Stimulated activated CD4-positive, alpha-beta T cell treated with anti-CD3 and anti-CD28 coated beads, Interleukin-12 subunit alpha, Interleukin-12 subunit beta, amount 100 ng/mL, for 24 hours (primary cell): ENCODE results near the gene CPB2.

Experiments
- DNase-seq, 2 experiments: peaks; one replicate each; pipeline ENCODE4 v3.0.0-alpha.2; 2020; ENCODE audit warnings: low read depth in 2 of 2

The CPB2 gene

GRCh38 chr13:46097663-46098062, 7.2 kb downstream of the CPB2 start:
- no peak for DNase-seq

GRCh38 chr13:46097015-46097414, 7.8 kb downstream of the CPB2 start:
- DNase-seq: no peak

- DNase-seq: no peak
Observed at GRCh38 chr13:46094478-46094877, 10.4 kb downstream of the CPB2 start.

GRCh38 chr13:46088821-46089562, 15.8 kb downstream of the CPB2 start:
- DNase-seq: no peak

GRCh38 chr13:46087481-46087880, 17.4 kb downstream of the CPB2 start:
- no peak for DNase-seq

- no peak for DNase-seq
Observed at GRCh38 chr13:46086985-46087384, 17.8 kb downstream of the CPB2 start.

- DNase-seq: no peak
Observed at GRCh38 chr13:46086421-46086922, 18.4 kb downstream of the CPB2 start.

GRCh38 chr13:46085737-46086136, 19.1 kb downstream of the CPB2 start:
- no peak for DNase-seq

- DNase-seq: no peak
Observed at GRCh38 chr13:46082324-46082723, 22.5 kb downstream of the CPB2 start.

GRCh38 chr13:46079770-46080169, 25.1 kb downstream of the CPB2 start:
- DNase-seq: no peak

GRCh38 chr13:46077265-46077664, 27.6 kb downstream of the CPB2 start:
- DNase-seq: no peak

GRCh38 chr13:46076827-46077226, 28.0 kb downstream of the CPB2 start:
- DNase-seq: no peak

GRCh38 chr13:46075811-46076210, 29.0 kb downstream of the CPB2 start:
- no peak for DNase-seq

GRCh38 chr13:46071590-46072249, 33.1 kb downstream of the CPB2 start:
- DNase-seq: no peak

- no peak for DNase-seq
Observed at GRCh38 chr13:46063292-46063691, 41.5 kb downstream of the CPB2 start.

GRCh38 chr13:46062185-46062584, 42.6 kb downstream of the CPB2 start:
- DNase-seq: no peak

GRCh38 chr13:46059405-46059804, 45.4 kb downstream of the CPB2 start:
- no peak for DNase-seq

- DNase-seq: no peak
Observed at GRCh38 chr13:46058268-46058667, 46.6 kb downstream of the CPB2 start.

- DNase-seq: no peak
Observed at GRCh38 chr13:46057256-46058015, 47.4 kb downstream of the CPB2 start.

GRCh38 chr13:46053162-46054012, 51.4 kb downstream of the CPB2 start:
- no peak for DNase-seq

- DNase-seq: peak; percentile 84 to 86
Observed at GRCh38 chr13:46052319-46053161, 52.3 kb downstream of the CPB2 start, which contains the start of gene ZC3H13. Gene ZC3H13, minus strand, starts transcription at chr13:46052746. Its CDS starts 7,239 bp downstream, at chr13:46045507.
